Psoas muscle (tissue), 8 donors: ENCODE measurements around the gene PLCD1. TPM values are rescaled to one million over a fixed set of nuclear protein-coding genes. Genes with fewer than 3 reads are reported as not detected.

Source experiments
- ATAC-seq, 4 donors: fragments of 200-7000 bp; cut with Tn5 transposase; one replicate each; pipeline ENCODE4 v1.9.1; 2020; ENCODE audit warnings: moderate library complexity in 3 of 4, mild to moderate bottlenecking in 2 of 4
- DNase-seq, 2 donors: peaks; one replicate each; pipeline ENCODE4 v3.0.0-alpha.2; 2020
- H3K27ac ChIP-seq: fragments of 200-600 bp; one replicate; pipeline ENCODE4 v1.8.0; 2022
- H3K27me3 ChIP-seq, 3 donors: fragments of 200-600 bp in 1 of 3; one replicate each; pipeline versions ENCODE4 v1.6.1 to v1.8.0; 2013 to 2022; ENCODE audit warnings: low read length in 2 of 3, mild to moderate bottlenecking in 2 of 3, moderate library complexity in 1 of 3; ENCODE audit not compliant: insufficient read depth in 3 of 3
- H3K36me3 ChIP-seq, 2 donors: fragments of 200-600 bp in 1 of 2; one replicate each; pipeline versions ENCODE4 v1.6.1 to v1.8.0; 2013 to 2022; ENCODE audit warnings: low read depth in 1 of 2, mild to moderate bottlenecking in 1 of 2, moderate library complexity in 1 of 2; ENCODE audit not compliant: insufficient read depth in 1 of 2
- H3K4me1 ChIP-seq: fragments of 200-600 bp; one replicate; pipeline ENCODE4 v1.8.0; 2022
- H3K4me3 ChIP-seq: fragments of 200-600 bp; one replicate; pipeline ENCODE4 v1.8.0; 2022; ENCODE audit warnings: mild to moderate bottlenecking
- H3K9me3 ChIP-seq: fragments of 200-600 bp; one replicate; pipeline ENCODE4 v1.8.0; 2022
- CTCF ChIP-seq: fragments of 200-600 bp; IDR thresholded peaks from one replicate; pipeline ENCODE4 v1.8.0; 2022; ENCODE audit warnings: antibody characterized with exemption
- WGBS, 3 donors: extraction: QIAGEN DNeasy Blood & Tissue Kit; methylation state at CpG; one replicate each; pipeline versions ENCODE4 v1.1.6 to v1.1.7; 2013; 5-methylcytosine and 5-hydroxymethylcytosine counted together
- intact Hi-C, 2 donors: fragments of 100-400 bp; cut with DNase I; formaldehyde crosslinking; loops; one replicate each; pipeline versions ENCODE4 v1.11.0 to v1.14.2; 2022
- polyA plus RNA-seq, 3 donors: library from polyadenylated mRNA; stranded (reverse); fragments of 200-250 nt; gene quantifications; one replicate each; pipeline ENCODE4 v1.2.3, GENCODE V29; 2013
- total RNA-seq, 4 donors: library from RNA; stranded (reverse); fragmentation: NEBNext Ultra II Directional in 2 of 4; extraction: Animal tissue kit (Norgen Biotek cat#: 25700) in 2 of 4; gene quantifications; one replicate each; pipeline versions ENCODE4 v1.2.1 to v1.2.4, GENCODE V29; 2021 to 2023
- donor health status: healthy with polysubstance abuse.
- donor health status: DM: no; HTN: no; CAD: no; lungs with moderate emphysema.
- donor health status: Bipolar disorder and iron deficiency.
- donor health status: healthy.
- donor health status: DM: yes; HTN: yes; CAD: no.
- donor health status: DM: no; HTN: no; CAD: no.
- donor health status: DM: no; HTN: no; CAD: no.
- donor health status: DM: yes; HTN: yes; CAD: no.

Gene PLCD1
- total and polyA plus RNA-seq, 7 donors, result 2.4 to 7.9 (median 4.8) TPM

- peaks cover 0 to 15% of the 10 kb centered on the region in 2 donors for H3K36me3 ChIP-seq
- 84 to 93% (median 92%) methylated on average over 4 of the region's 4 CpGs for WGBS, 3 donors
- TF ChIP-seq CTCF, result no peak
- no peak overlapping the region for H3K27ac ChIP-seq
- DNase-seq (peak in 1 of 2 donors; percentile 44), ATAC-seq (no peak)
- intact Hi-C loops, result no loop called here
- no peaks in the 10 kb centered on the region for H3K4me1 ChIP-seq
- H3K4me3 ChIP-seq, result no peak overlapping the region
- H3K9me3 ChIP-seq, result no peaks in the 10 kb centered on the region
- no peaks in the 10 kb centered on the region for H3K27me3 ChIP-seq
Observed at GRCh38 chr3:38021196-38021595, 8.2 kb downstream of the PLCD1 start.

GRCh38 chr3:38020342-38020726, 9.1 kb downstream of the PLCD1 start:
- 79 to 86% (median 81%) methylated on average over 3 of the region's 3 CpGs for WGBS, 3 donors
- DNase-seq (no peak), ATAC-seq (no peak)
- Histone ChIP-seq H3K27me3 (no peaks in the 10 kb centered on the region), H3K27ac (no peak overlapping the region), H3K4me1 (no peaks in the 10 kb centered on the region), H3K9me3 (no peaks in the 10 kb centered on the region), H3K4me3 (no peak overlapping the region), H3K36me3 (peaks cover 0 to 24% of the 10 kb centered on the region in 2 donors)
- intact Hi-C loops, result no loop called here
- no peak for TF ChIP-seq CTCF

- Histone ChIP-seq H3K36me3 (peaks cover 0 to 29% of the 10 kb centered on the region in 2 donors), H3K4me1 (no peaks in the 10 kb centered on the region), H3K9me3 (no peaks in the 10 kb centered on the region), H3K27me3 (no peaks in the 10 kb centered on the region), H3K27ac (no peak overlapping the region), H3K4me3 (no peak overlapping the region)
- TF ChIP-seq CTCF, result no peak
- ATAC-seq (no peak), DNase-seq (no peak)
- WGBS, 3 donors, result 84 to 92% (median 85%) methylated on average over 10 of the region's 10 CpGs
- intact Hi-C loops, result no loop called here
Observed at GRCh38 chr3:38019658-38020341, 9.6 kb downstream of the PLCD1 start.

- Histone ChIP-seq H3K27me3 (no peaks in the 10 kb centered on the region), H3K27ac (no peak overlapping the region), H3K4me1 (no peaks in the 10 kb centered on the region), H3K36me3 (peaks cover 0 to 37% of the 10 kb centered on the region in 2 donors), H3K4me3 (no peak overlapping the region), H3K9me3 (no peaks in the 10 kb centered on the region)
- no peak for TF ChIP-seq CTCF
- ATAC-seq (no peak), DNase-seq (no peak)
- intact Hi-C loops, result no loop called here
- 84 to 90% (median 90%) methylated on average over 13 of the region's 13 CpGs for WGBS, 3 donors
Observed at GRCh38 chr3:38018296-38019266, 10.9 kb downstream of the PLCD1 start.
